Lower lobe of right lung (tissue), 2 donors: ENCODE data around the gene CTNNA3. TPM values are rescaled to one million over a fixed set of nuclear protein-coding genes. Genes with fewer than 3 reads are reported as not detected.

Experiments used
- ATAC-seq, 2 donors: fragments of 200-7000 bp; cut with Tn5 transposase; one replicate each; pipeline ENCODE4 v1.9.1; 2020 to 2022; ENCODE audit warnings: mild to moderate bottlenecking in 2 of 2, moderate library complexity in 2 of 2
- DNase-seq: peaks from one replicate; pipeline ENCODE4 v3.0.0-alpha.2; 2020
- H3K27ac ChIP-seq: fragments of 200-600 bp; one replicate; pipeline ENCODE4 v1.8.0; 2022
- H3K27me3 ChIP-seq: fragments of 200-600 bp; one replicate; pipeline ENCODE4 v1.8.0; 2022; ENCODE audit warnings: low read depth
- H3K36me3 ChIP-seq: fragments of 200-600 bp; one replicate; pipeline ENCODE4 v1.8.0; 2022; ENCODE audit warnings: mild to moderate bottlenecking
- H3K4me1 ChIP-seq: fragments of 200-600 bp; one replicate; pipeline ENCODE4 v1.8.0; 2022
- H3K4me3 ChIP-seq: fragments of 200-600 bp; one replicate; pipeline ENCODE4 v1.8.0; 2022; ENCODE audit warnings: mild to moderate bottlenecking
- H3K9me3 ChIP-seq: fragments of 200-600 bp; one replicate; pipeline ENCODE4 v1.8.0; 2022
- CTCF ChIP-seq: fragments of 200-600 bp; IDR thresholded peaks from one replicate; pipeline ENCODE4 v1.8.0; 2022; ENCODE audit warnings: antibody characterized with exemption, mild to moderate bottlenecking
- intact Hi-C: fragments of 100-400 bp; cut with DNase I; formaldehyde crosslinking; loops from one replicate; pipeline ENCODE4 v1.11.0; 2022
- total RNA-seq: library from RNA; stranded (reverse); fragmentation: NEBNext Ultra II Directional; extraction: Animal tissue kit (Norgen Biotek cat#: 25700); gene quantifications from one replicate; pipeline ENCODE4 v1.2.1, GENCODE V29; 2021
- donor health status: DM: no; HTN: yes; CAD: no; lungs with severe emphysema.

The CTNNA3 gene
- total RNA-seq, 1 donor from 2014 or later = not detected

DNA sequence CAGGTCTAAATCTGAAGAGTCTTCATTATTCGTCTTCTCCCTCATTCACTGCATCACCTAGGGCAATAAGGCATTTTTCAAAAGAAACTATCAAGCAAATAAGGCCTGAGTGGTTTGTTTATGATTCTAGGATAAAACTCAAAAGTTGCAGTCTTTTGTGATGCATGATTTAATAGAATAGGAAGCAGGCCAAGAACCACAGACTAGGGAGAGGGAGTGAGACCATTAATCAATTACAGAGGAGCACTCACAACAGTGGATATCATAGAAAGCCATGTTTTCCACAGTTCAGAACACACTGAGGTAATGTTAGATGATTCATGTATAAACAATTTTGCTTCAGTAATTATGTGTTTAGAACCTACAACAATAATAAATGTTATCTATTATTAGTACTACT is 858.0 kb downstream of the CTNNA3 start:
- no peak for TF ChIP-seq CTCF
- no peak overlapping the region for H3K4me3 ChIP-seq
- intact Hi-C loops = no loop called here
- DNase-seq = no peak
- no peaks in the 10 kb centered on the region for H3K9me3 ChIP-seq
- H3K27me3 ChIP-seq = no peaks in the 10 kb centered on the region
- H3K27ac ChIP-seq = no peak overlapping the region
- no peaks in the 10 kb centered on the region for H3K4me1 ChIP-seq
- H3K36me3 ChIP-seq = no peaks in the 10 kb centered on the region
- ATAC-seq = no peak

- H3K27me3 ChIP-seq = no peaks in the 10 kb centered on the region
- intact Hi-C loops = no loop called here
- no peaks in the 10 kb centered on the region for H3K36me3 ChIP-seq
- no peak for TF ChIP-seq CTCF
- DNase-seq = no peak
- ATAC-seq = peak in 1 of 2 donors; percentile 43
- H3K4me1 ChIP-seq = no peaks in the 10 kb centered on the region
- H3K4me3 ChIP-seq = no peak overlapping the region
- H3K27ac ChIP-seq = no peak overlapping the region
- H3K9me3 ChIP-seq = no peaks in the 10 kb centered on the region
Measured at GRCh38 chr10:66837335-66837734, 858.7 kb downstream of the CTNNA3 start.

GRCh38 chr10:66836771-66837170 is 859.2 kb downstream of the CTNNA3 start:
- Histone ChIP-seq H3K4me1 (no peaks in the 10 kb centered on the region), H3K4me3 (no peak overlapping the region), H3K27me3 (no peaks in the 10 kb centered on the region), H3K36me3 (no peaks in the 10 kb centered on the region), H3K27ac (no peak overlapping the region), H3K9me3 (no peaks in the 10 kb centered on the region)
- intact Hi-C loops = no loop called here
- no peak for DNase-seq
- no peak for ATAC-seq
- TF ChIP-seq CTCF = no peak

- H3K27ac ChIP-seq = no peak overlapping the region
- ATAC-seq (peak in 1 of 2 donors; percentile 62), DNase-seq (no peak)
- no peaks in the 10 kb centered on the region for H3K9me3 ChIP-seq
- no peaks in the 10 kb centered on the region for H3K36me3 ChIP-seq
- H3K27me3 ChIP-seq = no peaks in the 10 kb centered on the region
- no peak overlapping the region for H3K4me3 ChIP-seq
- TF ChIP-seq CTCF = no peak
- intact Hi-C loops = no loop called here
- H3K4me1 ChIP-seq = no peaks in the 10 kb centered on the region
Measured at GRCh38 chr10:66836057-66836456, 859.9 kb downstream of the CTNNA3 start.

DNA sequence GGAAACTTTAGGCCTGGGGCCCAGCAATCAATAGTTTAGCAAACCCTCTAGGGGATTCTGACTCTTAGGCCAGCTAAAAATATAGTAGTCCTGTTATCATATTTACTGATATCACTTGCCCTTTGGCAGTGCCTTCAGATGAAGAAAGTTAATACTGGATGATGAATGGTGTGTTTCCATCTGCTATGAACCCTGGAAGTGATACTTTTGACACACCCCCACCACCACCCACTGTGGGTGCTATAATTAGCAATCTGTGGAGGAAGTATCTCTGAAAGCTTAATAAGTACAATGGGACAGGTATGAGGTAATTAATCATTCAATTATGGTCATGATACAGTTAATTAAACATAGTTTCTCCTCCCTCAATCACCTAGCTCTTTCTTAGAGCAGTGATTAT is 860.6 kb downstream of the CTNNA3 start:
- Histone ChIP-seq H3K27ac (no peak overlapping the region), H3K9me3 (no peaks in the 10 kb centered on the region), H3K4me1 (no peaks in the 10 kb centered on the region), H3K4me3 (no peak overlapping the region), H3K27me3 (no peaks in the 10 kb centered on the region), H3K36me3 (no peaks in the 10 kb centered on the region)
- ATAC-seq (no peak), DNase-seq (no peak)
- intact Hi-C loops = no loop called here
- no peak for TF ChIP-seq CTCF

DNA sequence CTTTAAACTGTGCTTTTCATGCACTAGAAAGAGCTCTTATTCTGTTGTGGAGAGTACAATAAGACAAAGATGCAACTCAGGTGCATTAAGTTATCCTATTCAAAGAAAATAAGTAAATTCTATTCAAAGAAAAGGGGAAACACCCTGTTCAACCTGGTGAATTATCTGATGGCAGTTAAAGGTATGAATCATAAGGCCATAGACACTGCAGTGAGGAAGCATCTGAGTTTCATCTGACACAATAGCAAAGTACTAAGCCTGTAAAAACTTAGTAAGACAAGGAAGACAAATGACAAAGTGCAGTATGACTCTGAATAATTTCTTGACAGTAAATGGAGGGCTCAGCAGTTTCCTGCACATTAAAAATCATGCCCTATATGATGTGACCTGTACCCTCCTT is 861.2 kb downstream of the CTNNA3 start:
- Histone ChIP-seq H3K27me3 (no peaks in the 10 kb centered on the region), H3K27ac (no peak overlapping the region), H3K4me3 (no peak overlapping the region), H3K36me3 (no peaks in the 10 kb centered on the region), H3K9me3 (no peaks in the 10 kb centered on the region), H3K4me1 (no peaks in the 10 kb centered on the region)
- ATAC-seq (no peak), DNase-seq (no peak)
- intact Hi-C loops = no loop called here
- no peak for TF ChIP-seq CTCF
